Measurements from ENCODE around the gene GABRR2. TPM values are rescaled to one million over a fixed set of nuclear protein-coding genes. Genes with fewer than 3 reads are reported as not detected.

Gene GABRR2
- total and polyA plus RNA-seq, 10 of the 15 experiments (the other 5 are each of a cell fraction or from before 2014, with no cell fraction given): 0.16 to 0.72 (median 0.32) TPM; not detected in 2

DNA sequence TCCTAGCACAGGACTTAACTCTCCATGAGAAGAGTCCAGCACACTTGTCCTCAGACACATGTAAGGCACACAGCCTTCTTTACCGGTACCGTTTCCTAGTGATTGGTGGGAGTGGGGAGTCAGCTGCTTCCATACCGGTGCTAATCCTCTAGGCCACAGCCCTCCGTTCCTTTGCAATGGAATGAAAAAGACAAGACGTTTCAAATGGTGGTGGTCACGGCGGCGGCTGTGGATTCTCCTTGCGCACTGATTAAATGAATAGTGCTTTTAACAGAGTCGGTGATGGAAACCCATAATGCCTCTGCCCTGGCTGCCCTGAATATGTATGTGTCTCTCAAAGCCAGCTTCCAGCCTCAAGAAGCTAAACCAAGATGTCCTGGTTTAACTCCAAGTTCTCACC is 63.1 kb downstream of the GABRR2 start (continued):
- TF ChIP-seq, protein P1, sequence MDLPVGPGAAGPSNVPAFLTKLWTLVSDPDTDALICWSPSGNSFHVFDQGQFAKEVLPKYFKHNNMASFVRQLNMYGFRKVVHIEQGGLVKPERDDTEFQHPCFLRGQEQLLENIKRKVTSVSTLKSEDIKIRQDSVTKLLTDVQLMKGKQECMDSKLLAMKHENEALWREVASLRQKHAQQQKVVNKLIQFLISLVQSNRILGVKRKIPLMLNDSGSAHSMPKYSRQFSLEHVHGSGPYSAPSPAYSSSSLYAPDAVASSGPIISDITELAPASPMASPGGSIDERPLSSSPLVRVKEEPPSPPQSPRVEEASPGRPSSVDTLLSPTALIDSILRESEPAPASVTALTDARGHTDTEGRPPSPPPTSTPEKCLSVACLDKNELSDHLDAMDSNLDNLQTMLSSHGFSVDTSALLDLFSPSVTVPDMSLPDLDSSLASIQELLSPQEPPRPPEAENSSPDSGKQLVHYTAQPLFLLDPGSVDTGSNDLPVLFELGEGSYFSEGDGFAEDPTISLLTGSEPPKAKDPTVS (IDR thresholded peaks at IDR 0.05; ENCODE audit: low read depth, low read length): no peak
- no peak for TF ChIP-seq NRF1 (conservative IDR thresholded peaks at IDR 0.05; ENCODE audit: low read depth, low read length)
- no peak for TF ChIP-seq SUZ12 (IDR thresholded peaks at IDR 0.05; ENCODE audit: unreplicated experiment)
- TF ChIP-seq NFYB (IDR thresholded peaks at IDR 0.05; ENCODE audit: insufficient read depth, low read depth, low read length): no peak
- TF ChIP-seq, protein P2, sequence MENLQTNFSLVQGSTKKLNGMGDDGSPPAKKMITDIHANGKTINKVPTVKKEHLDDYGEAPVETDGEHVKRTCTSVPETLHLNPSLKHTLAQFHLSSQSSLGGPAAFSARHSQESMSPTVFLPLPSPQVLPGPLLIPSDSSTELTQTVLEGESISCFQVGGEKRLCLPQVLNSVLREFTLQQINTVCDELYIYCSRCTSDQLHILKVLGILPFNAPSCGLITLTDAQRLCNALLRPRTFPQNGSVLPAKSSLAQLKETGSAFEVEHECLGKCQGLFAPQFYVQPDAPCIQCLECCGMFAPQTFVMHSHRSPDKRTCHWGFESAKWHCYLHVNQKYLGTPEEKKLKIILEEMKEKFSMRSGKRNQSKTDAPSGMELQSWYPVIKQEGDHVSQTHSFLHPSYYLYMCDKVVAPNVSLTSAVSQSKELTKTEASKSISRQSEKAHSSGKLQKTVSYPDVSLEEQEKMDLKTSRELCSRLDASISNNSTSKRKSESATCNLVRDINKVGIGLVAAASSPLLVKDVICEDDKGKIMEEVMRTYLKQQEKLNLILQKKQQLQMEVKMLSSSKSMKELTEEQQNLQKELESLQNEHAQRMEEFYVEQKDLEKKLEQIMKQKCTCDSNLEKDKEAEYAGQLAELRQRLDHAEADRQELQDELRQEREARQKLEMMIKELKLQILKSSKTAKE (IDR thresholded peaks at IDR 0.05; ENCODE audit: low read depth, poor library complexity, severe bottlenecking): no peak
- TF ChIP-seq SIX5 (IDR thresholded peaks at IDR 0.05; ENCODE audit: low read depth, low read length, severe bottlenecking): no peak

GRCh38 chr6:89251170-89251569 is 63.9 kb downstream of the GABRR2 start:
- RAD21 ChIA-PET (ENCODE audit: unreplicated experiment): no interaction called here
- SMC1A ChIA-PET (ENCODE audit: uncharacterized antibody, unreplicated experiment): no interaction called here
- Histone ChIP-seq H3K79me2 (ENCODE audit: control insufficient read depth, insufficient read depth, low read length) (no peaks in the 10 kb centered on the region), H3K9ac (ENCODE audit: control insufficient read depth, insufficient read depth, low read length) (no peak overlapping the region), H3K9me3 (replicated peaks; ENCODE audit: control insufficient read depth, insufficient read depth, low read length) (no peaks in the 10 kb centered on the region; the same call in 2 of the 3 replicates), H3K4me2 (ENCODE audit: control insufficient read depth, insufficient read depth) (no peak overlapping the region), H3K27me3 (replicated peaks in 1 of 2; ENCODE audit: control insufficient read depth in 2 of 2, insufficient read depth in 2 of 2, low read length in 1 of 2) (no peaks in the 10 kb centered on the region), H3K36me3 (ENCODE audit: control insufficient read depth in 2 of 2, insufficient read depth in 2 of 2, low read length in 1 of 2) (no peaks in the 10 kb centered on the region), H2AFZ (ENCODE audit: control insufficient read depth, low read depth, low read length) (no peak overlapping the region), H3K4me1 (ENCODE audit: control insufficient read depth, insufficient read depth, low read length) (no peaks in the 10 kb centered on the region), H3K27ac (ENCODE audit: control insufficient read depth, insufficient read depth) (no peak overlapping the region), H4K20me1 (ENCODE audit: control insufficient read depth, insufficient read depth) (no peaks in the 10 kb centered on the region), H3K4me3 (no peak overlapping the region)
- 86% methylated on average over 2 of the region's 2 CpGs for WGBS (ENCODE audit: insufficient coverage, insufficient replicate concordance, low lambda C conversion rate, missing lambda C conversion rate)
- CTCF ChIA-PET: no interaction called here
- ATAC-seq: no peak
- BruUV-seq (replicated peaks): no TSS peak
- POLR2A ChIA-PET: no interaction called here
- no peak for DNase-seq (ENCODE audit: low read depth, low spot score)
- TF ChIP-seq, protein P3, sequence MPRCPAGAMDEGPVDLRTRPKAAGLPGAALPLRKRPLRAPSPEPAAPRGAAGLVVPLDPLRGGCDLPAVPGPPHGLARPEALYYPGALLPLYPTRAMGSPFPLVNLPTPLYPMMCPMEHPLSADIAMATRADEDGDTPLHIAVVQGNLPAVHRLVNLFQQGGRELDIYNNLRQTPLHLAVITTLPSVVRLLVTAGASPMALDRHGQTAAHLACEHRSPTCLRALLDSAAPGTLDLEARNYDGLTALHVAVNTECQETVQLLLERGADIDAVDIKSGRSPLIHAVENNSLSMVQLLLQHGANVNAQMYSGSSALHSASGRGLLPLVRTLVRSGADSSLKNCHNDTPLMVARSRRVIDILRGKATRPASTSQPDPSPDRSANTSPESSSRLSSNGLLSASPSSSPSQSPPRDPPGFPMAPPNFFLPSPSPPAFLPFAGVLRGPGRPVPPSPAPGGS (IDR thresholded peaks at IDR 0.05; ENCODE audit: borderline replicate concordance, insufficient read depth, low read depth, low read length, poor library complexity, severe bottlenecking): no peak
- intact Hi-C loops (cut with micrococcal nuclease; ENCODE audit: unreplicated experiment) (no loop called here), in situ Hi-C loops (cut with MboI) (no loop called here)
- FAIRE-seq: no peak
